ENCODE results near the gene FRY. TPM values are rescaled to one million over a fixed set of nuclear protein-coding genes. Genes with fewer than 3 reads are reported as not detected.

FRY gene
- total RNA-seq, 4 donors from 2014 or later = 21.1 to 89.7 (median 34.4) TPM

- DNase-seq (ENCODE audit: low spot score) (no peak), ATAC-seq (ENCODE audit: low FRiP score) (no peak)
- TF ChIP-seq CTCF (IDR thresholded peaks at IDR 0.05) = no peak
Measured at GRCh38 chr13:32278426-32278825, 246.9 kb downstream of the FRY start.

DNA sequence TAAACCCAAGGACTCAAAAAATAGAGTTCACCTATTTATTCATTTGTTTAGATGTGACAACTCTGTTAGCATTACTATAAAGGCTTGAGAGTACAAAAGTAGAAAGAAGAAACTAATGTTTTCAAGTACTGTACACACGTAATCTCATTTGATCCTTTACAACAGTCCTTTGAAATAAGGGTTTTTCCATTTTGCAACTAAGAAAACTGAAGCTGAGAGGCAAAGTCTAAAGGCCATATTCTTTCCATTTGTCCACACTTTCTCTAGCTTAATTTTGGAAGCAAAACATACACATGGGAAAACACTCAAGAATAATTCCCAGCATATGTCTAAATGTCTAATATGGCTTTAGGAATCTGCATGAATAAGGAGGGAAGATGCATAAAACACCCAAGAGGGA, 249.5 kb downstream of the FRY start:
- ATAC-seq (ENCODE audit: low FRiP score) = no peak
- no peak for DNase-seq (ENCODE audit: low spot score)
- no peak for TF ChIP-seq CTCF (IDR thresholded peaks at IDR 0.05)

DNA sequence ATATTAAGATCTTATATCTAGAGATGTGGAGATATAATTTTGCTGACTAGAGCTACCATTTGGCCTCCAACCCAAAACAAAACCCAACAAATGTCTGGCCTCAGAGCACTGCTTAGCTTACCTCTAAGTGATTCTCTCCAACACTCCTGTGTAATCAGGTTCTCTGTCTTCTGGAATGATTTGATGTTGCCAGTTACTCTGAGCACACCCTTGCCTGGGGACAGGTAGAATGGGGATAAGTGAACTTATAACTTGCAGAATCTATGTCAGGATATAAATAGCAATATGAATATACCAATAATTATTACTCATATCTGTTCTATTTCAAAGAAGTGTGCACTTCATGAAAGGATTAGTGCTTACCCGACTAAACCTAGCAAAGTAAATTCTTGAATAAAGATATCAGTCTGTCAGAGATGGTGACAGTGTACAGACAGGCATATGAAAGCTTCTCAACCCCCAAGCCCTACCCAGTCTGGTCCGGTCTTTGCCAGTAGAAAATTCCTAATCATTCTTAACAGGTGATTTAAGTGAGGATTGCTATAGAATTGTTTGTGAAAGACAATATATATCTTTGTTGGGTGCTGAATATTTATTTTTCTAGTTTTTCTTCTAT, 250.6 kb downstream of the FRY start:
- ATAC-seq (ENCODE audit: low FRiP score) (no peak), DNase-seq (ENCODE audit: low spot score) (no peak)

DNA sequence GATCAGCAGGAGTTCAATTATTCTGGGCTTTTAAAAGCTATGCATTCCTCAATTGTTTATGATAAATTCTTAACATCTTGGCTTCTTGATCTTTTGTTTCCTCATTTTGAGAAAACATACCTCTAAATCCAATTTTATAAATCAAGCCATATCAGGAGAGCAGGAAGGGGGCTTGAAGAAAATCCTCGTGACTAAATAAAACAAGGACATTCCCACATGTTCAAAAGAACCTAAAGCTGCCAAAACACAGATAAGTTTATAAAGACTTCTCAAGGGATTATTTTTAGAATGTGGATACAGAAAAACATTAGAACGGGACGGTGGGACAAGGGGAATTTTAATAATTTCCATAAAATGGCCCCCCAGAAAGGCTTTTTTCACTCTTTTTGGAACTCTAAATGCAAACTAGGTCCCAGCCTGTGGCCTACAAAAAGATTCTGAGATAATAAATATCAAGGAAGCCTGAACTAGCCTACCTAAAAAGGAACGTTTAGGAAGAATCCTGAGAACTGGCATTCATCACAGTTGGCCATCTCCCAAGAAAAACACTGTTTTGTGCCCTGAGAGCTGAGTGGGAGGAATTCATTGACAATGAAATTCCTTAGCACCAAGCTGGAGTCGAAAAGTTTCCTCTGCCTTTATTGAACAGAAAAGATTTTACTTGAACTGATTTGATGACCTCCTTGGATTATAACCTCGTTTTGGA, 253.5 kb downstream of the FRY start:
- TF ChIP-seq CTCF (IDR thresholded peaks at IDR 0.05) = no peak
- no peak for ATAC-seq (ENCODE audit: low FRiP score)
- DNase-seq (ENCODE audit: low spot score) = no peak

More for the DNA sequence above, 250.6 kb downstream of the FRY start:
- no peak for TF ChIP-seq CTCF (IDR thresholded peaks at IDR 0.05)

- ATAC-seq (ENCODE audit: low FRiP score) = no peak
Measured at GRCh38 chr13:32285633-32285965, 254.0 kb downstream of the FRY start.

DNA sequence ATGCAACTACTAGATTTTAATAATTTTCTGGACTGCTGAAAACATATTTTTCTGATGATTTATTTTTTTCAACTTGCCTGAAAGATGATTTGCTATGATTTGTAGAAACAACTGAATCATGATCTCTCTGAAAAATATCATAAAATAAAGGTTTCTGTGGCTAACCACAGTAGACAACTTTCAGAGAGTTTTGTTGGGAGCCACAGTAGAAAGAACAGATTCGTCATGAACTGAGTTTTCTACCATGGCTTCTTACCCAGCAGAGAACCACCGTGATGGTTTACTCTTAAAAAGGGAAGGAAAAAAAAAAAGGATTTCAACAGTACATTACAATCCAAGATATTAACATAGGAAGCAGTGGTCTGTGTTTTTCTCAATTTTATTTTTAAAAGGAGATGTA, 265.6 kb downstream of the FRY start:
- no peak for ATAC-seq (ENCODE audit: low FRiP score)
- no peak for TF ChIP-seq CTCF (IDR thresholded peaks at IDR 0.05)
- DNase-seq (ENCODE audit: low spot score) = no peak

More at GRCh38 chr13:32285633-32285965, 254.0 kb downstream of the FRY start:
- no peak for TF ChIP-seq CTCF (IDR thresholded peaks at IDR 0.05)
- DNase-seq (ENCODE audit: low spot score) = no peak

GRCh38 chr13:32298695-32299094, 267.1 kb downstream of the FRY start:
- no peak for DNase-seq (ENCODE audit: low spot score)
- ATAC-seq (ENCODE audit: low FRiP score) = no peak
- no peak for TF ChIP-seq CTCF (IDR thresholded peaks at IDR 0.05)

Data from omental fat pad (tissue), 4 donors.